Measurements from ENCODE around the gene PTGIS.

The PTGIS gene

DNA sequence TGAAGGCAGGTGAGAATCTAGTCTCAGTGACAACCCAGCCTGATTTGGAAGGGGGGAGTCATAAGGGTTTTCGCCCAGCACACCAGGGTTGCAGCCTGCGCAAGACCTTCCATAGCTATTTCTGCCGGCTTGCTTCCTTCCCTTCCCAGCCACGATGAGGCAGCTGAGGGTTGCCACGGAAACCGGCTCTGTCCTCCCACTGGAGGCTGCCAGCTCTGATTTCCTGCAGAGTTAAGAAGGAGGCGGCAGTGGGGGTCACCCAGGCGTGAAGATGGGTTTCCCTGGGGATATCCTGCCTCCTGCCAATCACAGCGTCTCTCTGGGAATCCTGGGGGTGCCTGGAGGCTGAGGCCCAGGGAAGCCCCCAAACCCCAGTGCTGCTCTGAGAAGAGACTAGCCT is 62.4 kb downstream of the PTGIS start:
- peaks cover 4% of the 10 kb centered on the region for H3K4me1 ChIP-seq
- H3K9me3 ChIP-seq (ENCODE audit: control insufficient read depth, low read length) = no peaks in the 10 kb centered on the region
- H3K4me3 ChIP-seq (ENCODE audit: low read depth, low read length) = no peak overlapping the region
- H3K36me3 ChIP-seq (ENCODE audit: control insufficient read depth, insufficient read depth, low read length) = no peaks in the 10 kb centered on the region
- no peak overlapping the region for H3K4me2 ChIP-seq (ENCODE audit: low read length)
- peak overlapping the region; percentile 19 for H2AFZ ChIP-seq
- TF ChIP-seq, protein P1, sequence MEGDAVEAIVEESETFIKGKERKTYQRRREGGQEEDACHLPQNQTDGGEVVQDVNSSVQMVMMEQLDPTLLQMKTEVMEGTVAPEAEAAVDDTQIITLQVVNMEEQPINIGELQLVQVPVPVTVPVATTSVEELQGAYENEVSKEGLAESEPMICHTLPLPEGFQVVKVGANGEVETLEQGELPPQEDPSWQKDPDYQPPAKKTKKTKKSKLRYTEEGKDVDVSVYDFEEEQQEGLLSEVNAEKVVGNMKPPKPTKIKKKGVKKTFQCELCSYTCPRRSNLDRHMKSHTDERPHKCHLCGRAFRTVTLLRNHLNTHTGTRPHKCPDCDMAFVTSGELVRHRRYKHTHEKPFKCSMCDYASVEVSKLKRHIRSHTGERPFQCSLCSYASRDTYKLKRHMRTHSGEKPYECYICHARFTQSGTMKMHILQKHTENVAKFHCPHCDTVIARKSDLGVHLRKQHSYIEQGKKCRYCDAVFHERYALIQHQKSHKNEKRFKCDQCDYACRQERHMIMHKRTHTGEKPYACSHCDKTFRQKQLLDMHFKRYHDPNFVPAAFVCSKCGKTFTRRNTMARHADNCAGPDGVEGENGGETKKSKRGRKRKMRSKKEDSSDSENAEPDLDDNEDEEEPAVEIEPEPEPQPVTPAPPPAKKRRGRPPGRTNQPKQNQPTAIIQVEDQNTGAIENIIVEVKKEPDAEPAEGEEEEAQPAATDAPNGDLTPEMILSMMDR (IDR thresholded peaks at IDR 0.05) = no peak
- H3K27me3 ChIP-seq (ENCODE audit: control insufficient read depth, insufficient read depth, low read length) = no peaks in the 10 kb centered on the region
- H3K27ac ChIP-seq = no peak overlapping the region
- H3K79me2 ChIP-seq = no peaks in the 10 kb centered on the region
- no peak overlapping the region for H3K9ac ChIP-seq

- H3K9me3 ChIP-seq (ENCODE audit: control insufficient read depth, low read length) = no peaks in the 10 kb centered on the region
- no peak overlapping the region for H3K9ac ChIP-seq
- no peak overlapping the region for H2AFZ ChIP-seq
- H3K27ac ChIP-seq = no peak overlapping the region
- H3K36me3 ChIP-seq (ENCODE audit: control insufficient read depth, insufficient read depth, low read length) = no peaks in the 10 kb centered on the region
- no peaks in the 10 kb centered on the region for H3K27me3 ChIP-seq (ENCODE audit: control insufficient read depth, insufficient read depth, low read length)
- H3K4me1 ChIP-seq = peaks cover 4% of the 10 kb centered on the region
- H3K4me2 ChIP-seq (ENCODE audit: low read length) = no peak overlapping the region
- TF ChIP-seq, protein P1 (IDR thresholded peaks at IDR 0.05) = no peak
- H3K4me3 ChIP-seq (ENCODE audit: low read depth, low read length) = no peak overlapping the region
- H3K79me2 ChIP-seq = no peaks in the 10 kb centered on the region
Observed at GRCh38 chr20:49503176-49503575, 64.8 kb downstream of the PTGIS start.

DNA sequence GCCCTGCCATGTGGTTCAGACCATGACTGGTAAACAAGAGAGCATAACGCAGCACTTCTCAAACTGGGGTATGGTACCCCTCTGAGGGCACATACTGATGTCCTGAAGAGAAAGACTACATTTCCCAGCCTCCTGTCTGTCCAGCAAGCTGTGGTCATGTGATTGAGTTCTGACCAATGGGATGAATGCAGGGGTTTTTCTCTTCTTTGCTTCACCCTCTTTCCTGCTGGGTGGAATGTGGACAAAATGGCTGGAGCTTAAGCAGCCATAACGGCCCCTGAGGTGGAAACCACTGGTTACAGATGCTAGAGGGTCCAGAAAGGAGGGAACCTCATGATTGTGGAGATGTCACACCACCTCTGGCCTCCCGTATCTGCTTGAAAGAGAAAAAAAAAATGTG is 66.0 kb downstream of the PTGIS start:
- Histone ChIP-seq H3K4me3 (ENCODE audit: low read depth, low read length) (no peak overlapping the region), H2AFZ (no peak overlapping the region), H3K4me2 (ENCODE audit: low read length) (no peak overlapping the region), H3K79me2 (no peaks in the 10 kb centered on the region), H3K9me3 (ENCODE audit: control insufficient read depth, low read length) (no peaks in the 10 kb centered on the region), H3K27me3 (ENCODE audit: control insufficient read depth, insufficient read depth, low read length) (no peaks in the 10 kb centered on the region), H3K9ac (no peak overlapping the region), H3K36me3 (ENCODE audit: control insufficient read depth, insufficient read depth, low read length) (no peaks in the 10 kb centered on the region), H3K4me1 (peaks cover 4% of the 10 kb centered on the region), H3K27ac (no peak overlapping the region)
- TF ChIP-seq, protein P1 (IDR thresholded peaks at IDR 0.05) = no peak

- TF ChIP-seq, protein P1 (IDR thresholded peaks at IDR 0.05) = no peak
- H3K27ac ChIP-seq = no peak overlapping the region
- no peak overlapping the region for H3K4me3 ChIP-seq (ENCODE audit: low read depth, low read length)
- no peaks in the 10 kb centered on the region for H3K27me3 ChIP-seq (ENCODE audit: control insufficient read depth, insufficient read depth, low read length)
- H3K9ac ChIP-seq = no peak overlapping the region
- H2AFZ ChIP-seq = no peak overlapping the region
- H3K4me2 ChIP-seq (ENCODE audit: low read length) = no peak overlapping the region
- H3K79me2 ChIP-seq = no peaks in the 10 kb centered on the region
- no peaks in the 10 kb centered on the region for H3K9me3 ChIP-seq (ENCODE audit: control insufficient read depth, low read length)
- H3K36me3 ChIP-seq (ENCODE audit: control insufficient read depth, insufficient read depth, low read length) = no peaks in the 10 kb centered on the region
- no peaks in the 10 kb centered on the region for H3K4me1 ChIP-seq
Observed at GRCh38 chr20:49497398-49497669, 70.6 kb downstream of the PTGIS start.

GRCh38 chr20:49496553-49497397 is 71.2 kb downstream of the PTGIS start:
- H3K4me3 ChIP-seq (ENCODE audit: low read depth, low read length) = no peak overlapping the region
- no peaks in the 10 kb centered on the region for H3K36me3 ChIP-seq (ENCODE audit: control insufficient read depth, insufficient read depth, low read length)
- H3K27ac ChIP-seq = no peak overlapping the region
- TF ChIP-seq, protein P1 (IDR thresholded peaks at IDR 0.05) = no peak
- H3K9me3 ChIP-seq (ENCODE audit: control insufficient read depth, low read length) = no peaks in the 10 kb centered on the region
- no peak overlapping the region for H3K4me2 ChIP-seq (ENCODE audit: low read length)
- H3K79me2 ChIP-seq = no peaks in the 10 kb centered on the region
- H3K9ac ChIP-seq = no peak overlapping the region
- no peak overlapping the region for H2AFZ ChIP-seq
- H3K27me3 ChIP-seq (ENCODE audit: control insufficient read depth, insufficient read depth, low read length) = no peaks in the 10 kb centered on the region
- H3K4me1 ChIP-seq = no peaks in the 10 kb centered on the region

Data from parathyroid adenoma (tissue), 2 donors.